Mesodermal cell (in vitro differentiated cells): ENCODE results near the gene MBIP. TPM values are rescaled to one million over a fixed set of nuclear protein-coding genes. Genes with fewer than 3 reads are reported as not detected.
"Not testable (repeated sequence)": the region's sequence is repeated elsewhere in the genome, so short reads cannot be mapped to it uniquely, and the experiment has no call there.

Experiments used
- H3K27ac ChIP-seq: 2 replicates; pipeline ENCODE4 v1.7.0; 2013; ENCODE audit warnings: mild to moderate bottlenecking, low read depth, low read length, moderate library complexity; ENCODE audit not compliant: severe bottlenecking
- H3K36me3 ChIP-seq: 2 replicates; pipeline ENCODE4 v1.7.1; 2013; ENCODE audit warnings: mild to moderate bottlenecking, low read length, moderate library complexity; ENCODE audit not compliant: control insufficient read depth, insufficient read depth
- H3K4me1 ChIP-seq: one replicate; pipeline ENCODE4 v1.7.1; 2013; ENCODE audit warnings: mild to moderate bottlenecking, low read length; ENCODE audit not compliant: insufficient read depth, control insufficient read depth, poor library complexity, severe bottlenecking
- H3K4me3 ChIP-seq: 2 replicates; pipeline ENCODE4 v1.7.0; 2013; ENCODE audit warnings: low read length, control low read depth, mild to moderate bottlenecking; ENCODE audit not compliant: insufficient read depth, poor library complexity, severe bottlenecking; ENCODE audit errors: extremely low read depth
- H3K9me3 ChIP-seq: 2 replicates; pipeline ENCODE4 v1.7.1; 2013; ENCODE audit warnings: mild to moderate bottlenecking, low read length, moderate library complexity; ENCODE audit not compliant: control insufficient read depth
- WGBS, 2 experiments: methylation state at CpG; one replicate each; pipeline ENCODE4 v1.1.5; 2013; ENCODE audit warnings: missing lambda C conversion rate in 2 of 2; ENCODE audit not compliant: insufficient coverage in 2 of 2; 5-methylcytosine and 5-hydroxymethylcytosine counted together
- polyA plus RNA-seq, 2 experiments: library from polyadenylated mRNA; stranded (reverse); fragments of 50-300 nt; gene quantifications; one replicate each; pipeline ENCODE4 v1.2.3, GENCODE V29; 2013

Gene MBIP
- polyA plus RNA-seq (2013, experiment 1 of 2) = 26.1 TPM
- 31.3 TPM for polyA plus RNA-seq (2013, experiment 2 of 2)

- H3K4me3 ChIP-seq = peak within 1 kb of the TSS; percentile 93
- 0% methylated on average over 17 to 28 of the region's 35 CpGs for WGBS, 2 experiments
- no peaks in the 10 kb centered on the region for H3K4me1 ChIP-seq
- H3K36me3 ChIP-seq = no peaks in the 10 kb centered on the region
- peak within 1 kb of the TSS; percentile 89 for H3K27ac ChIP-seq
- no peaks in the 10 kb centered on the region for H3K9me3 ChIP-seq
Measured at GRCh38 chr14:36320200-36320896, at the start of gene MBIP. MBIP (minus strand) TSS chr14:36320637; CDS start chr14:36320588, 49 bp downstream.

GRCh38 chr14:36367985-36368774 lies 47.7 kb upstream of the MBIP start:
- WGBS, 2 experiments = 58 to 71% methylated on average over 4 of the region's 6 CpGs
- H3K27ac ChIP-seq = no peak overlapping the region
- no peaks in the 10 kb centered on the region for H3K9me3 ChIP-seq
- no peaks in the 10 kb centered on the region for H3K36me3 ChIP-seq
- no peaks in the 10 kb centered on the region for H3K4me1 ChIP-seq
- no peak overlapping the region for H3K4me3 ChIP-seq

- Histone ChIP-seq H3K9me3 (no peaks in the 10 kb centered on the region), H3K4me1 (no peaks in the 10 kb centered on the region), H3K4me3 (no peak overlapping the region), H3K27ac (no peak overlapping the region), H3K36me3 (no peaks in the 10 kb centered on the region)
- 100% methylated on average over 1 of the region's 2 CpGs for WGBS, 2 experiments
Measured at GRCh38 chr14:36365766-36366165, 45.3 kb upstream of the MBIP start.

GRCh38 chr14:36363704-36364103 lies 43.3 kb upstream of the MBIP start:
- 80 to 92% methylated on average over 2 of the region's 2 CpGs for WGBS, 2 experiments

DNA sequence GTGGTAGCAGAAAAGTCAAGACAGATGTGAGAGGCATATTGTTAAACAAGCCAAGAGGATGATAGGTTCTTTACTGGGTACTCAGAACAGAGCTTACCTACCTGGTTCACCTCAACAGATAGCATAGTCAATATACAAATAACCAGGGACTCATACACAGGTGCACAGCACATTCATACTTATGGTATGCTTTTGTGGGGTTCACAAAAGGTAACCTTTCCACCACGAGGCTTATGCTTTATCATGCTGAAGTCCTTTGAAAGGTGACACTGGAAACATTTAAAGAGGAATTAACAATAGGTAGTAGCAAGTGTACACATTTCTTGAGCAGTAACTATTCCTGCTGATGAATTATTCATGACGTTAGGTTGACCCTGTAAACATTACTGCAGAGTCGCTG lies 42.2 kb upstream of the MBIP start:
- Histone ChIP-seq H3K9me3 (no peaks in the 10 kb centered on the region), H3K36me3 (no peaks in the 10 kb centered on the region), H3K4me1 (no peaks in the 10 kb centered on the region), H3K4me3 (no peak overlapping the region), H3K27ac (no peak overlapping the region)
- 100% methylated on average over 1 of the region's 3 CpGs; no CpG with 5 or more reads in 1 of the 2 experiments for WGBS, 2 experiments

More at GRCh38 chr14:36363704-36364103, 43.3 kb upstream of the MBIP start:
- Histone ChIP-seq H3K4me1 (no peaks in the 10 kb centered on the region), H3K36me3 (no peaks in the 10 kb centered on the region), H3K9me3 (no peaks in the 10 kb centered on the region), H3K27ac (no peak overlapping the region), H3K4me3 (no peak overlapping the region)

GRCh38 chr14:36361210-36361853 lies 40.9 kb upstream of the MBIP start:
- no peaks in the 10 kb centered on the region for H3K4me1 ChIP-seq
- no peak overlapping the region for H3K27ac ChIP-seq
- no peak overlapping the region for H3K4me3 ChIP-seq
- H3K36me3 ChIP-seq = no peaks in the 10 kb centered on the region
- H3K9me3 ChIP-seq = no peaks in the 10 kb centered on the region
- 60% methylated on average over 1 of the region's 2 CpGs; no CpG with 5 or more reads in 1 of the 2 experiments for WGBS, 2 experiments

GRCh38 chr14:36356862-36357261 lies 36.4 kb upstream of the MBIP start:
- H3K4me3 ChIP-seq = no peak overlapping the region

DNA sequence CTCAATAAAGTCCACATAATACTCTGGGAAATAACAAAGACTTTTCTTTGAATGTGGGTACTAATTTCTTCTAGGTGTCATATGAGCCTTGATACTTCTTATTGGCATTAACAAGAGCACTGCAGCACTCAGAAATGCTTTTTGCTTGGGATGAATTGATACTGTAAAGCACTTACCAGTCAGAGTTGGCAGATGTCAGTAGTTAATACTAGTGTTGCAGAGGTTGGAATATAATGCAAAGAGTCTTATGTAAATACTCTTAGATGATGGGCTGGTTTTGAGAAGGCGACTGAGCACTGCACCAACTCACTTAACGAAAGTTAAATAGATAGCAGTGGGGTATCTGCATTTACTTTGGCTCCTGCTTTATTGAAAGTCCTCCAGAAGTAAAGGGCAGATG lies 25.6 kb upstream of the MBIP start:
- Histone ChIP-seq H3K4me3 (no peak overlapping the region), H3K27ac (no peak overlapping the region), H3K4me1 (no peaks in the 10 kb centered on the region), H3K36me3 (no peaks in the 10 kb centered on the region), H3K9me3 (no peaks in the 10 kb centered on the region)
- WGBS, 2 experiments = 38 to 69% methylated on average over 1 to 2 of the region's 2 CpGs

More at GRCh38 chr14:36356862-36357261, 36.4 kb upstream of the MBIP start:
- peaks cover 6% of the 10 kb centered on the region for H3K9me3 ChIP-seq
- no peaks in the 10 kb centered on the region for H3K4me1 ChIP-seq
- H3K27ac ChIP-seq = no peak overlapping the region
- no peaks in the 10 kb centered on the region for H3K36me3 ChIP-seq
- WGBS, 2 experiments = 86% methylated on average over 1 of the region's 1 CpG; no CpG with 5 or more reads in 1 of the 2 experiments

GRCh38 chr14:36344211-36344610 lies 23.8 kb upstream of the MBIP start:
- H3K4me3 ChIP-seq = no peak overlapping the region
- WGBS, 2 experiments = 60% methylated on average over 1 of the region's 2 CpGs; no CpG with 5 or more reads in 1 of the 2 experiments
- H3K9me3 ChIP-seq = no peaks in the 10 kb centered on the region
- no peaks in the 10 kb centered on the region for H3K36me3 ChIP-seq
- no peaks in the 10 kb centered on the region for H3K4me1 ChIP-seq
- H3K27ac ChIP-seq = no peak overlapping the region

GRCh38 chr14:36341811-36342210 lies 21.4 kb upstream of the MBIP start:
- 81 to 88% methylated on average over 4 to 5 of the region's 5 CpGs for WGBS, 2 experiments
- not testable (repeated sequence) for H3K9me3 ChIP-seq, H3K27ac ChIP-seq, H3K36me3 ChIP-seq, H3K4me3 ChIP-seq, H3K4me1 ChIP-seq
